Measurements from ENCODE around the gene CABP1. TPM values are rescaled to one million over a fixed set of nuclear protein-coding genes. Genes with fewer than 3 reads are reported as not detected.

Gene CABP1
- total RNA-seq, 4 donors from 2014 or later: 0.81 to 3.0 (median 1.2) TPM

GRCh38 chr12:120653611-120654010 is 13.2 kb downstream of the CABP1 start:
- no peaks in the 10 kb centered on the region for H3K27me3 ChIP-seq
- H3K4me3 ChIP-seq: no peak overlapping the region
- TF ChIP-seq EP300 (IDR thresholded peaks at IDR 0.05): no peak
- TF ChIP-seq POLR2A (IDR thresholded peaks at IDR 0.05): no peak
- TF ChIP-seq CTCF (IDR thresholded peaks at IDR 0.05): no peak
- TF ChIP-seq POLR2AphosphoS5 (IDR thresholded peaks at IDR 0.05): no peak
- no peaks in the 10 kb centered on the region for H3K36me3 ChIP-seq
- ATAC-seq: no peak
- H3K27ac ChIP-seq: peak overlapping the region; percentile 30 to 79 (median 77)
- WGBS, 2 donors (ENCODE audit: low coverage in 1 of 2): 80 to 100% methylated on average over 1 of the region's 11 CpGs
- no peaks in the 10 kb centered on the region for H3K9me3 ChIP-seq
- H3K4me1 ChIP-seq: peaks cover 0 to 53% (median 23%) of the 10 kb centered on the region in 3 donors

GRCh38 chr12:120654656-120655055 is 14.2 kb downstream of the CABP1 start:
- WGBS, 2 donors (ENCODE audit: low coverage in 1 of 2): 50 to 83% methylated on average over 2 to 3 of the region's 10 CpGs
- Histone ChIP-seq H3K36me3 (peaks cover 0 to 1% of the 10 kb centered on the region in 2 donors), H3K27me3 (no peaks in the 10 kb centered on the region), H3K9me3 (no peaks in the 10 kb centered on the region), H3K27ac (peak overlapping the region; percentile 30 to 79 (median 77)), H3K4me1 (peaks cover 0 to 42% (median 14%) of the 10 kb centered on the region in 3 donors), H3K4me3 (no peak overlapping the region)
- ATAC-seq: peak; percentile 88
- TF ChIP-seq CTCF (IDR thresholded peaks at IDR 0.05) (no peak), POLR2AphosphoS5 (IDR thresholded peaks at IDR 0.05) (no peak), POLR2A (IDR thresholded peaks at IDR 0.05) (no peak), EP300 (IDR thresholded peaks at IDR 0.05) (no peak)

GRCh38 chr12:120656008-120656407 is 15.6 kb downstream of the CABP1 start:
- Histone ChIP-seq H3K4me1 (peaks cover 0 to 31% (median 10%) of the 10 kb centered on the region in 3 donors), H3K27me3 (no peaks in the 10 kb centered on the region), H3K27ac (no peak overlapping the region), H3K4me3 (no peak overlapping the region), H3K36me3 (peaks cover 0 to 13% of the 10 kb centered on the region in 2 donors), H3K9me3 (no peaks in the 10 kb centered on the region)
- TF ChIP-seq POLR2A (IDR thresholded peaks at IDR 0.05): no peak
- no peak for TF ChIP-seq EP300 (IDR thresholded peaks at IDR 0.05)
- TF ChIP-seq POLR2AphosphoS5 (IDR thresholded peaks at IDR 0.05): no peak
- TF ChIP-seq CTCF (IDR thresholded peaks at IDR 0.05): no peak
- no peak for ATAC-seq
- WGBS, 2 donors (ENCODE audit: low coverage in 1 of 2): 83 to 100% methylated on average over 1 to 2 of the region's 14 CpGs

GRCh38 chr12:120658286-120659150 is 18.1 kb downstream of the CABP1 start:
- Histone ChIP-seq H3K27me3 (no peaks in the 10 kb centered on the region), H3K9me3 (no peaks in the 10 kb centered on the region), H3K27ac (no peak overlapping the region), H3K36me3 (peaks cover 0 to 26% of the 10 kb centered on the region in 2 donors), H3K4me1 (peaks cover 0 to 18% (median 10%) of the 10 kb centered on the region in 3 donors), H3K4me3 (no peak overlapping the region)
- ATAC-seq: no peak
- TF ChIP-seq EP300 (IDR thresholded peaks at IDR 0.05) (no peak), POLR2A (IDR thresholded peaks at IDR 0.05) (no peak), CTCF (IDR thresholded peaks at IDR 0.05) (no peak), POLR2AphosphoS5 (IDR thresholded peaks at IDR 0.05) (no peak)
- WGBS, 2 donors (ENCODE audit: low coverage in 1 of 2): 88 to 97% methylated on average over 5 to 11 of the region's 22 CpGs

- WGBS, 2 donors (ENCODE audit: low coverage in 1 of 2): 60 to 67% methylated on average over 1 to 6 of the region's 8 CpGs
- Histone ChIP-seq H3K27ac (no peak overlapping the region), H3K4me3 (no peak overlapping the region), H3K4me1 (peaks cover 0 to 12% (median 10%) of the 10 kb centered on the region in 3 donors), H3K27me3 (no peaks in the 10 kb centered on the region), H3K9me3 (no peaks in the 10 kb centered on the region), H3K36me3 (peaks cover 0 to 26% of the 10 kb centered on the region in 2 donors)
- no peak for ATAC-seq
- TF ChIP-seq EP300 (IDR thresholded peaks at IDR 0.05): no peak
- TF ChIP-seq POLR2AphosphoS5 (IDR thresholded peaks at IDR 0.05): no peak
- no peak for TF ChIP-seq POLR2A (IDR thresholded peaks at IDR 0.05)
- no peak for TF ChIP-seq CTCF (IDR thresholded peaks at IDR 0.05)
Observed at GRCh38 chr12:120659151-120659525, 18.7 kb downstream of the CABP1 start.
